Uterus (tissue), 2 donors: ENCODE measurements around the gene PIK3R6.

Experiments used
- POLR2A ChIP-seq, 2 donors: fragments of 450-650 bp; IDR thresholded peaks; one replicate each; pipeline ENCODE4 v1.6.1; 2016; ENCODE audit warnings: antibody characterized with exemption in 2 of 2, mild to moderate bottlenecking in 1 of 2, moderate library complexity in 1 of 2
- TF ChIP-seq, protein P1 (sequence below), 4 experiments: fragments of 200-600 bp in 2 of 4; fragments of 450-650 bp in 2 of 4; sonication (generic) in 2 of 4; IDR thresholded peaks; one replicate each; pipeline ENCODE4 v1.5.1; 2016 to 2019; ENCODE audit warnings: antibody characterized with exemption in 4 of 4, mild to moderate bottlenecking in 2 of 4, moderate library complexity in 1 of 4

- no peak for TF ChIP-seq POLR2A (IDR thresholded peaks at IDR 0.05)
- TF ChIP-seq, protein P1, sequence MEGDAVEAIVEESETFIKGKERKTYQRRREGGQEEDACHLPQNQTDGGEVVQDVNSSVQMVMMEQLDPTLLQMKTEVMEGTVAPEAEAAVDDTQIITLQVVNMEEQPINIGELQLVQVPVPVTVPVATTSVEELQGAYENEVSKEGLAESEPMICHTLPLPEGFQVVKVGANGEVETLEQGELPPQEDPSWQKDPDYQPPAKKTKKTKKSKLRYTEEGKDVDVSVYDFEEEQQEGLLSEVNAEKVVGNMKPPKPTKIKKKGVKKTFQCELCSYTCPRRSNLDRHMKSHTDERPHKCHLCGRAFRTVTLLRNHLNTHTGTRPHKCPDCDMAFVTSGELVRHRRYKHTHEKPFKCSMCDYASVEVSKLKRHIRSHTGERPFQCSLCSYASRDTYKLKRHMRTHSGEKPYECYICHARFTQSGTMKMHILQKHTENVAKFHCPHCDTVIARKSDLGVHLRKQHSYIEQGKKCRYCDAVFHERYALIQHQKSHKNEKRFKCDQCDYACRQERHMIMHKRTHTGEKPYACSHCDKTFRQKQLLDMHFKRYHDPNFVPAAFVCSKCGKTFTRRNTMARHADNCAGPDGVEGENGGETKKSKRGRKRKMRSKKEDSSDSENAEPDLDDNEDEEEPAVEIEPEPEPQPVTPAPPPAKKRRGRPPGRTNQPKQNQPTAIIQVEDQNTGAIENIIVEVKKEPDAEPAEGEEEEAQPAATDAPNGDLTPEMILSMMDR (IDR thresholded peaks at IDR 0.05), result no peak
These were observed 36.7 kb upstream of the PIK3R6 start for GRCh38 chr17:8904201-8904600.
